ENCODE results near the gene LRRC46. TPM values are rescaled to one million over a fixed set of nuclear protein-coding genes. Genes with fewer than 3 reads are reported as not detected.
A peak's percentile ranks its signal among the peaks of the same experiment; 100 is the strongest.

LRRC46 gene
- total and polyA plus RNA-seq, 2 of the 4 experiments (the other 2 are of a cell fraction) = 0.77 TPM; not detected in 1

- H3K4ac ChIP-seq (ENCODE audit: low read depth, low read length) = no peak overlapping the region
- BruUV-seq (replicated peaks) = no TSS peak
- H3K9me1 ChIP-seq (ENCODE audit: insufficient read depth, low read length) = no peaks in the 10 kb centered on the region
- no peak overlapping the region for H4K8ac ChIP-seq (ENCODE audit: low read depth in 2 of 2, low read length in 2 of 2)
- H2AK9ac ChIP-seq (replicated peaks; ENCODE audit: low read depth, low read length, poor library complexity) = no peak overlapping the region
- no peaks in the 10 kb centered on the region for H3K36me3 ChIP-seq (ENCODE audit: control insufficient read depth, insufficient read depth, low read length)
- intact Hi-C loops (cut with micrococcal nuclease) (no loop called here), in situ Hi-C loops (cut with MboI; ENCODE audit: low sequenced_read_pairs) (no loop called here), dilution Hi-C loops (cut with HindIII; ENCODE audit: low sequenced_read_pairs, unreplicated experiment) (no loop called here)
- no peak overlapping the region for H4K5ac ChIP-seq (ENCODE audit: low read depth, low read length)
- H3K27ac ChIP-seq (ENCODE audit: insufficient read depth, low read length) = no peak overlapping the region
- ChIA-PET CTCF (no interaction called here), POLR2A (ENCODE audit: unreplicated experiment) (no interaction called here)
- H3K4me2 ChIP-seq (ENCODE audit: low read depth, low read length) = no peak overlapping the region
- no peak for TF ChIP-seq FOS (IDR thresholded peaks at IDR 0.05; ENCODE audit: low read depth, low read length)
- peak; percentile 30; the same call in 1 of the 2 replicates for TF ChIP-seq CEBPB (IDR thresholded peaks at IDR 0.05; ENCODE audit: low read depth, low read length)
- TF ChIP-seq CTCF (conservative IDR thresholded peaks at IDR 0.05; ENCODE audit: low read depth, low read length) = no peak
- H3K4me3 ChIP-seq (ENCODE audit: insufficient read depth, low read depth, low read length) = no peak overlapping the region
- H3K14ac ChIP-seq (replicated peaks; ENCODE audit: low read depth, low read length) = no peak overlapping the region
- no peak overlapping the region for H2BK15ac ChIP-seq (ENCODE audit: low read depth, low read length)
- DNase-seq (no peak), ATAC-seq (ENCODE audit: low read depth) (0 out of 2 replicates have a peak, but pooled peaks have one; percentile 19)
- H3K79me1 ChIP-seq (ENCODE audit: low read depth in 1 of 2, low read length in 2 of 2) = no peaks in the 10 kb centered on the region
- H3K9ac ChIP-seq (ENCODE audit: low read depth, low read length) = no peak overlapping the region
- no peak overlapping the region for H3K23ac ChIP-seq (ENCODE audit: low read depth, low read length)
- H3K27me3 ChIP-seq (ENCODE audit: control insufficient read depth, insufficient read depth, low read length) = peaks cover 55% of the 10 kb centered on the region
- no peak overlapping the region for H2AK5ac ChIP-seq (ENCODE audit: low read depth, low read length)
- H3K9me3 ChIP-seq (ENCODE audit: control insufficient read depth, insufficient read depth, low read length) = no peaks in the 10 kb centered on the region
- H3K56ac ChIP-seq (ENCODE audit: extremely low read depth, insufficient read depth, low read length) = no peak overlapping the region
- no peak overlapping the region for H2BK5ac ChIP-seq (ENCODE audit: low read depth, low read length, poor library complexity, severe bottlenecking)
- H4K91ac ChIP-seq (ENCODE audit: insufficient read depth, low read depth, low read length) = no peak overlapping the region
- H2BK120ac ChIP-seq (ENCODE audit: low read depth, low read length) = no peak overlapping the region
- H3K4me1 ChIP-seq (ENCODE audit: control insufficient read depth, insufficient read depth, low read length) = peaks cover 10% of the 10 kb centered on the region
- H3K18ac ChIP-seq (ENCODE audit: low read depth, low read length) = no peak overlapping the region
- whole genome bisulfite sequencing, 2 experiments (ENCODE audit: extremely low coverage in 2 of 2, insufficient read length in 1 of 2) = 22% methylated on average over 9 of the region's 29 CpGs; no CpG with 5 or more reads in 1 of the 2 experiments
- no peak overlapping the region for H2AFZ ChIP-seq (replicated peaks; ENCODE audit: low read length, poor library complexity)
- no peaks in the 10 kb centered on the region for H4K20me1 ChIP-seq (ENCODE audit: insufficient read depth, low read length)
- H2BK20ac ChIP-seq (ENCODE audit: low read depth, low read length) = no peak overlapping the region
Observed at GRCh38 chr17:47872019-47872650, 40.7 kb downstream of the LRRC46 start.

Data from IMR-90 (cell line).